K562 (cell line): ENCODE measurements around the gene GPR180. TPM values are rescaled to one million over a fixed set of nuclear protein-coding genes. Genes with fewer than 3 reads are reported as not detected.

Experiments used
- ATAC-seq: fragments of 200-7000 bp; cut with Tn5 transposase; 3 replicates; pipeline ENCODE4 v1.9.1; 2020; ENCODE audit warnings: moderate library complexity
- BruUV-seq: library from RNA; stranded (reverse); fragments of 400-500 nt; replicated peaks from 2 replicates; lab custom pipeline; 2021; lab: Mats Ljungman, UMichigan
- CTCF ChIA-PET: fragments of 300-600 bp; formaldehyde crosslinking; extraction: SDS; loops from one replicate; lab custom pipeline; 2021; ENCODE audit warnings: low intra/inter-chr PET ratio; lab: Yijun Ruan, JAX
- POLR2A ChIA-PET: fragments of 300-600, 350-650 bp; sonication (Branson Sonifier 250); formaldehyde crosslinking; extraction: SDS; loops from one replicate; lab custom pipeline; 2021; ENCODE audit warnings: antibody characterized with exemption, inconsistent platforms; lab: Yijun Ruan, JAX
- DNase-seq, 4 experiments: peaks; one replicate each; pipeline versions ENCODE4 v3.0.0 to v3.0.0-alpha.2; 2011 to 2018; ENCODE audit warnings: low spot score in 3 of 4, mixed read lengths in 3 of 4; ENCODE audit errors: extremely low read depth in 1 of 4
- FAIRE-seq: peaks from 2 replicates; lab custom pipeline; 2011; peaks lifted over from hg19 to GRCh38; lab: Jason Lieb, UNC
- H2AFZ ChIP-seq: 2 replicates; pipeline ENCODE4 v1.6.0; 2011; ENCODE audit warnings: low read depth, low read length, control low read depth, inconsistent platforms
- H3K27ac ChIP-seq: fragments of 200-600 bp; 3 replicates; pipeline ENCODE4 v1.8.0; 2011; ENCODE audit warnings: low read depth, mild to moderate bottlenecking, control low read depth, inconsistent platforms, low read length, moderate library complexity, mixed read lengths; ENCODE audit errors: extremely low read depth
- H3K27me3 ChIP-seq, 2 experiments: fragments of 300-600 bp in 1 of 2; 2 replicates in 1 of 2; 3 replicates in 1 of 2; pipeline versions ENCODE4 v1.6.0 to v1.8.0; 2011; ENCODE audit warnings: inconsistent platforms in 2 of 2, low read length in 2 of 2, mild to moderate bottlenecking in 1 of 2, mixed read lengths in 1 of 2, moderate library complexity in 1 of 2; ENCODE audit not compliant: control insufficient read depth in 2 of 2, insufficient read depth in 2 of 2
- H3K36me3 ChIP-seq: fragments of 300-600 bp; 3 replicates; pipeline ENCODE4 v1.8.0; 2011; ENCODE audit warnings: mild to moderate bottlenecking, low read length, inconsistent platforms; ENCODE audit not compliant: control insufficient read depth, insufficient read depth
- H3K4me1 ChIP-seq, 2 experiments: fragments of 200-600 bp in 1 of 2; replicated peaks in 1 of 2; 2 replicates in 1 of 2; 3 replicates in 1 of 2; pipeline versions ENCODE4 v1.5.1 to v1.8.0; 2011; ENCODE audit warnings: inconsistent platforms in 2 of 2, low read length in 2 of 2, mild to moderate bottlenecking in 1 of 2, mixed read lengths in 1 of 2, moderate library complexity in 1 of 2; ENCODE audit not compliant: control insufficient read depth in 2 of 2, insufficient read depth in 2 of 2
- H3K4me2 ChIP-seq: 2 replicates; pipeline ENCODE4 v1.6.1; 2011; ENCODE audit warnings: low read length, control low read depth, inconsistent platforms, mixed read lengths; ENCODE audit not compliant: insufficient read depth
- H3K4me3 ChIP-seq: fragments of 200-600 bp; sonication (generic), shearing (Covaris generic); 2 replicates; pipeline ENCODE4 v1.5.1; 2016; ENCODE audit warnings: control low read depth, inconsistent platforms
- H3K79me2 ChIP-seq: fragments of 200-600 bp; 3 replicates; pipeline ENCODE4 v1.8.0; 2011; ENCODE audit warnings: low read length, inconsistent platforms; ENCODE audit not compliant: control insufficient read depth, insufficient read depth
- H3K9ac ChIP-seq, 2 experiments: 2 replicates each; pipeline versions ENCODE4 v1.6.0 to v1.6.1; 2011; ENCODE audit warnings: low read depth in 2 of 2, low read length in 2 of 2, control low read depth in 1 of 2, inconsistent platforms in 1 of 2, mild to moderate bottlenecking in 1 of 2, mixed read lengths in 1 of 2; ENCODE audit not compliant: insufficient read depth in 1 of 2
- H3K9me1 ChIP-seq: one replicate; pipeline ENCODE4 v1.6.0; 2011; ENCODE audit warnings: inconsistent platforms, mild to moderate bottlenecking, low read length, moderate library complexity; ENCODE audit not compliant: control insufficient read depth, insufficient read depth
- H3K9me3 ChIP-seq: replicated peaks from 2 replicates; pipeline ENCODE4 v1.5.1; 2011; ENCODE audit warnings: low read depth, low read length, inconsistent platforms; ENCODE audit not compliant: control insufficient read depth, insufficient read depth
- H4K20me1 ChIP-seq: replicated peaks from 2 replicates; pipeline ENCODE4 v1.6.1; 2011; ENCODE audit warnings: low read length, inconsistent platforms, mixed read lengths; ENCODE audit not compliant: control insufficient read depth, insufficient read depth
- FOSL1 ChIP-seq: fragments of 200-800 bp; sonication (Bioruptor generic); conservative IDR thresholded peaks from 2 replicates; pipeline ENCODE4 v1.6.1; 2016; ENCODE audit warnings: missing genetic modification characterization, missing compliant biosample characterization
- HOMEZ ChIP-seq: fragments of 250-450 bp; sonication (Bioruptor Pico); IDR thresholded peaks from 2 replicates; pipeline ENCODE4 v1.4.0; 2020; ENCODE audit warnings: mild to moderate bottlenecking, moderate library complexity
- NRF1 ChIP-seq, 2 experiments: fragments of 450-650 bp; IDR thresholded peaks in 1 of 2; conservative IDR thresholded peaks in 1 of 2; 2 replicates each; pipeline ENCODE4 v1.6.1; 2014; ENCODE audit warnings: mild to moderate bottlenecking in 2 of 2
- PKNOX1 ChIP-seq: fragments of 450-650 bp; IDR thresholded peaks from 2 replicates; pipeline ENCODE4 v1.6.1; 2016
- POLR3G ChIP-seq: IDR thresholded peaks from 2 replicates; pipeline ENCODE4 v1.6.1; 2011; ENCODE audit not compliant: insufficient read length, insufficient replicate concordance; ENCODE audit errors: extremely low read depth
- PTBP1 ChIP-seq: fragments of 200-400 bp; formaldehyde crosslinking; IDR thresholded peaks from 2 replicates; pipeline ENCODE4 v1.6.1; 2017; ENCODE audit warnings: low read depth, low read length
- SMARCE1 ChIP-seq: fragments of 450-650 bp; IDR thresholded peaks from 2 replicates; pipeline ENCODE4 v1.7.1; 2016; ENCODE audit warnings: mild to moderate bottlenecking
- TFAM ChIP-seq: fragments of 250-450 bp; sonication (Bioruptor Pico); conservative IDR thresholded peaks from 2 replicates; pipeline ENCODE4 v1.5.0; 2021; ENCODE audit warnings: mild to moderate bottlenecking, moderate library complexity
- TGIF2 ChIP-seq: sonication (generic); formaldehyde crosslinking; IDR thresholded peaks from 2 replicates; pipeline ENCODE4 v1.8.1; 2022; ENCODE audit warnings: mild to moderate bottlenecking, missing genetic modification reagents, moderate library complexity
- USF2 ChIP-seq: sonication (generic); formaldehyde crosslinking; IDR thresholded peaks from 2 replicates; pipeline ENCODE4 v1.5.0; 2020; ENCODE audit warnings: missing genetic modification reagents
- ZNF785 ChIP-seq: fragments of 250-450 bp; sonication (Bioruptor Pico); IDR thresholded peaks from 2 replicates; pipeline ENCODE4 v1.4.0; 2020; ENCODE audit warnings: mild to moderate bottlenecking
- WGBS: fragments of 100-300 bp; shearing (Covaris generic); methylation state at CpG from one replicate; pipeline ENCODE4 v1.1.6; 2016; ENCODE audit warnings: low coverage, mixed read lengths; ENCODE audit not compliant: insufficient coverage; ENCODE audit errors: missing lambda C conversion rate; 5-methylcytosine and 5-hydroxymethylcytosine counted together
- in situ Hi-C: fragments of 300-500 bp; cut with MboI; formaldehyde crosslinking; loops from 4 replicates; pipeline ENCODE4 v1.15.0; 2018; ENCODE audit warnings: inconsistent platforms, mixed read lengths
- intact Hi-C: fragments of 100-400 bp; cut with micrococcal nuclease; formaldehyde crosslinking; loops from 2 replicates; pipeline ENCODE4 v1.14.2; 2022
- polyA plus RNA-seq, 8 experiments: library from polyadenylated mRNA; depleted of rRNA in 4 of 8; stranded (reverse) in 5 of 8; unstranded in 3 of 8; fragments of >200 nt; fragmentation: Nextera tagmentation in 2 of 8; fragmentation: Illumina TruSeq in 1 of 8; extraction: Ambion mirVana in 2 of 8; extraction: Trizol in 1 of 8; gene quantifications; 2 replicates each; pipeline versions ENCODE4 v1.2.1 to v1.2.3, GENCODE V29; 2011 to 2014; ENCODE audit warnings: inconsistent platforms in 1 of 8, missing spikeins in 1 of 8
- total RNA-seq, 7 experiments: library from RNA; depleted of rRNA in 6 of 7; stranded (reverse); fragments of >200 nt in 6 of 7; fragmentation: Illumina TruSeq in 2 of 7; extraction: Trizol in 2 of 7; gene quantifications; 2 replicates each; pipeline versions ENCODE4 v1.2.1 to v1.2.3, GENCODE V29; 2011 to 2021; ENCODE audit warnings: low replicate concordance in 1 of 7

GPR180 gene
- total and polyA plus RNA-seq, 9 of the 15 experiments (the other 6 are each of a cell fraction or from before 2014, with no cell fraction given), result 0.77 to 4.1 (median 1.8) TPM

- no peaks in the 10 kb centered on the region for H3K79me2 ChIP-seq
- H3K4me2 ChIP-seq, result peak overlapping the region; percentile 27; the same call in 1 of the 2 replicates
- DNase-seq, result no peak
- no peaks in the 10 kb centered on the region for H3K36me3 ChIP-seq
- no peaks in the 10 kb centered on the region for H3K9me3 ChIP-seq
- in situ Hi-C loops, result loop anchor here (25.0 kb wide), 1 partner anchor 755 kb away; no protein-coding TSS in a partner anchor
- ChIA-PET CTCF (no interaction called here), POLR2A (no interaction called here)
- peak overlapping the region; percentile 48; the same call in 2 of the 3 replicates for H3K27ac ChIP-seq
- peaks cover 12 to 42% of the 10 kb centered on the region in 2 experiments; a peak in 4 of 5 replicates for H3K4me1 ChIP-seq
- FAIRE-seq, result no peak
- 0 out of 2 replicates have a peak, but pooled peaks have one; percentile 21 for TF ChIP-seq FOSL1 (tag)
- TF ChIP-seq TGIF2 (CRISPR knock-in tag), result no peak
- H2AFZ ChIP-seq, result peak overlapping the region; percentile 49; the same call in 1 of the 2 replicates
- no TSS peak for BruUV-seq
- no peaks in the 10 kb centered on the region for H3K9me1 ChIP-seq
- peak; percentile 8; the same call in 2 of the 3 replicates for ATAC-seq
- H3K4me3 ChIP-seq, result no peak overlapping the region
- 31% methylated on average over 4 of the region's 4 CpGs for WGBS
- intact Hi-C loops, result loop anchor here (5.0 kb wide), 1 partner anchor 275 kb away; no protein-coding TSS in a partner anchor
- H3K9ac ChIP-seq, result no peak overlapping the region
- no peaks in the 10 kb centered on the region for H4K20me1 ChIP-seq
- H3K27me3 ChIP-seq, result no peaks in the 10 kb centered on the region
These were observed 55.5 kb downstream of the GPR180 start for GRCh38 chr13:94657167-94657566.

GRCh38 chr13:94658926-94659597 is 57.4 kb downstream of the GPR180 start:
- no TSS peak for BruUV-seq
- no peaks in the 10 kb centered on the region for H3K79me2 ChIP-seq
- no peak for TF ChIP-seq HOMEZ
- TF ChIP-seq USF2, result no peak
- TF ChIP-seq ZNF785 (CRISPR knock-in tag), result no peak
- no peak for TF ChIP-seq POLR3G
- TF ChIP-seq PKNOX1, result no peak
- TF ChIP-seq TFAM, result no peak
- no peak for TF ChIP-seq PTBP1
- TF ChIP-seq SMARCE1, result no peak
- TF ChIP-seq NRF1 (conservative IDR thresholded peaks at IDR 0.05 in 1 of 2, IDR thresholded peaks at IDR 0.05 in 1 of 2), result 0 out of 4 replicates have a peak, but pooled peaks of 1 of the 2 experiments have one; percentile 11

More at GRCh38 chr13:94658926-94659597, 57.4 kb downstream of the GPR180 start:
- peak overlapping the region; percentile 56; the same call in 1 of the 2 replicates for H2AFZ ChIP-seq
- ATAC-seq (peak; percentile 38), FAIRE-seq (no peak), DNase-seq (peak in 2 of 4 experiments; percentile 18 to 44)
- POLR2A ChIA-PET, result no interaction called here
- peaks cover 12 to 54% of the 10 kb centered on the region in 2 experiments; a peak in 4 of 5 replicates for H3K4me1 ChIP-seq
- no peaks in the 10 kb centered on the region for H3K27me3 ChIP-seq
- CTCF ChIA-PET, result no interaction called here
- no peaks in the 10 kb centered on the region for H4K20me1 ChIP-seq
- 29% methylated on average over 1 of the region's 1 CpG for WGBS
- H3K9ac ChIP-seq, result no peak overlapping the region
- no peaks in the 10 kb centered on the region for H3K9me3 ChIP-seq
- H3K36me3 ChIP-seq, result no peaks in the 10 kb centered on the region
- H3K27ac ChIP-seq, result no peak overlapping the region
- H3K9me1 ChIP-seq, result no peaks in the 10 kb centered on the region
- H3K4me3 ChIP-seq, result no peak overlapping the region
- in situ Hi-C loops, result loop anchor here (25.0 kb wide), 1 partner anchor 753 kb away; no protein-coding TSS in a partner anchor
- intact Hi-C loops, result loop anchor here (5.0 kb wide), 1 partner anchor 273 kb away; no protein-coding TSS in a partner anchor
- H3K4me2 ChIP-seq, result no peak overlapping the region
